Stimulated activated CD4-positive, alpha-beta T cell treated with anti-CD3 and anti-CD28 coated beads, Interleukin-15, amount 100 ng/mL, for 24 hours (primary cell): ENCODE results near the gene E2F7.
A peak's percentile ranks its signal among the peaks of the same experiment; 100 is the strongest.

Experiments used
- DNase-seq: peaks from one replicate; pipeline ENCODE4 v3.0.0-alpha.2; 2020

Gene E2F7

GRCh38 chr12:77062396-77062795 is 3.0 kb downstream of the E2F7 start:
- DNase-seq = no peak

- DNase-seq = no peak
These were observed 4.5 kb downstream of the E2F7 start for GRCh38 chr12:77060883-77061240.

GRCh38 chr12:77060136-77060882 is 5.1 kb downstream of the E2F7 start:
- DNase-seq = no peak

GRCh38 chr12:77058740-77059139 is 6.6 kb downstream of the E2F7 start:
- no peak for DNase-seq

- DNase-seq = no peak
These were observed 10.5 kb downstream of the E2F7 start for GRCh38 chr12:77054851-77055250.

GRCh38 chr12:77053259-77053658 is 12.1 kb downstream of the E2F7 start:
- DNase-seq = no peak

- no peak for DNase-seq
These were observed 15.5 kb downstream of the E2F7 start for GRCh38 chr12:77049767-77050353.

- DNase-seq = no peak
These were observed 17.8 kb downstream of the E2F7 start for GRCh38 chr12:77047341-77048109.

GRCh38 chr12:77046468-77046867 is 18.9 kb downstream of the E2F7 start:
- DNase-seq = no peak

- DNase-seq = no peak
These were observed 20.2 kb downstream of the E2F7 start for GRCh38 chr12:77045183-77045582.

- no peak for DNase-seq
These were observed 20.6 kb downstream of the E2F7 start for GRCh38 chr12:77044721-77045120.

GRCh38 chr12:77042833-77043232 is 22.5 kb downstream of the E2F7 start:
- no peak for DNase-seq

GRCh38 chr12:77040231-77040630 is 25.1 kb downstream of the E2F7 start:
- no peak for DNase-seq

- no peak for DNase-seq
These were observed 30.1 kb downstream of the E2F7 start for GRCh38 chr12:77035226-77035625.

- DNase-seq = no peak
These were observed 31.5 kb downstream of the E2F7 start for GRCh38 chr12:77033658-77034536.

GRCh38 chr12:77032406-77032805 is 33.0 kb downstream of the E2F7 start:
- no peak for DNase-seq

- DNase-seq = peak; percentile 3
These were observed 33.6 kb downstream of the E2F7 start for GRCh38 chr12:77031745-77032144.

GRCh38 chr12:77025782-77026314 is 39.5 kb downstream of the E2F7 start:
- no peak for DNase-seq

GRCh38 chr12:77023501-77023900 is 41.9 kb downstream of the E2F7 start:
- DNase-seq = no peak

GRCh38 chr12:77019920-77020319 is 45.4 kb downstream of the E2F7 start:
- DNase-seq = no peak

GRCh38 chr12:77016606-77017005 is 48.8 kb downstream of the E2F7 start:
- no peak for DNase-seq

- no peak for DNase-seq
These were observed 52.3 kb downstream of the E2F7 start for GRCh38 chr12:77013091-77013490.
